NB4 (cell line): Measurements from ENCODE around the gene PHLDA2.

ENCODE experiments used
- MYC ChIP-seq: IDR thresholded peaks from 2 replicates; pipeline ENCODE4 v1.6.1; 2011; ENCODE audit warnings: low read depth, low read length
- POLR2A ChIP-seq: IDR thresholded peaks from 2 replicates; pipeline ENCODE4 v1.6.1; 2011; ENCODE audit warnings: mild to moderate bottlenecking; ENCODE audit not compliant: insufficient read length; ENCODE audit errors: extremely low read depth
- TF ChIP-seq, protein P1 (sequence below): IDR thresholded peaks from one replicate; pipeline ENCODE4 v1.5.1; 2012; ENCODE audit warnings: low read depth, low read length

GRCh38 chr11:2968341-2968900 lies 39.2 kb upstream of the PHLDA2 start:
- TF ChIP-seq POLR2A, result no peak
- TF ChIP-seq, protein P1, sequence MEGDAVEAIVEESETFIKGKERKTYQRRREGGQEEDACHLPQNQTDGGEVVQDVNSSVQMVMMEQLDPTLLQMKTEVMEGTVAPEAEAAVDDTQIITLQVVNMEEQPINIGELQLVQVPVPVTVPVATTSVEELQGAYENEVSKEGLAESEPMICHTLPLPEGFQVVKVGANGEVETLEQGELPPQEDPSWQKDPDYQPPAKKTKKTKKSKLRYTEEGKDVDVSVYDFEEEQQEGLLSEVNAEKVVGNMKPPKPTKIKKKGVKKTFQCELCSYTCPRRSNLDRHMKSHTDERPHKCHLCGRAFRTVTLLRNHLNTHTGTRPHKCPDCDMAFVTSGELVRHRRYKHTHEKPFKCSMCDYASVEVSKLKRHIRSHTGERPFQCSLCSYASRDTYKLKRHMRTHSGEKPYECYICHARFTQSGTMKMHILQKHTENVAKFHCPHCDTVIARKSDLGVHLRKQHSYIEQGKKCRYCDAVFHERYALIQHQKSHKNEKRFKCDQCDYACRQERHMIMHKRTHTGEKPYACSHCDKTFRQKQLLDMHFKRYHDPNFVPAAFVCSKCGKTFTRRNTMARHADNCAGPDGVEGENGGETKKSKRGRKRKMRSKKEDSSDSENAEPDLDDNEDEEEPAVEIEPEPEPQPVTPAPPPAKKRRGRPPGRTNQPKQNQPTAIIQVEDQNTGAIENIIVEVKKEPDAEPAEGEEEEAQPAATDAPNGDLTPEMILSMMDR, result no peak
- no peak for TF ChIP-seq MYC
